SU-DHL-6 (cell line): Measurements from ENCODE around the gene CCDC142.

Experiments
- H2AFZ ChIP-seq: fragments of 200-600 bp; sonication (generic); 2 replicates; pipeline ENCODE4 v1.6.1; 2014; ENCODE audit warnings: low read depth, mild to moderate bottlenecking, moderate library complexity, mixed read lengths, antibody characterized with exemption, low read length; ENCODE audit not compliant: severe bottlenecking
- H3F3A ChIP-seq: fragments of 200-600 bp; shearing (Covaris generic); 2 replicates; pipeline ENCODE4 v1.6.0; 2016; ENCODE audit warnings: antibody characterized with exemption, mild to moderate bottlenecking; ENCODE audit not compliant: insufficient read depth
- H3K27ac ChIP-seq: fragments of 200-600 bp; sonication (generic); 2 replicates; pipeline ENCODE4 v1.5.1; 2016; ENCODE audit warnings: low read depth, mild to moderate bottlenecking, low read length, moderate library complexity, mixed read lengths
- H3K27me3 ChIP-seq: fragments of 200-600 bp; sonication (generic), shearing (Covaris generic); 2 replicates; pipeline ENCODE4 v1.6.0; 2014; ENCODE audit warnings: mild to moderate bottlenecking, low read length
- H3K36me3 ChIP-seq: fragments of 200-600 bp; sonication (generic); 2 replicates; pipeline ENCODE4 v1.6.1; 2014; ENCODE audit warnings: mild to moderate bottlenecking, low read length, mixed read lengths
- H3K4me2 ChIP-seq: fragments of 300-600, 200-600 bp; shearing (Covaris generic), sonication (generic); 2 replicates; pipeline ENCODE4 v1.6.0; 2014; ENCODE audit warnings: low read length, low read depth, mild to moderate bottlenecking; ENCODE audit not compliant: poor library complexity, severe bottlenecking
- H3K4me3 ChIP-seq: fragments of 200-600 bp; sonication (generic); 2 replicates; pipeline ENCODE4 v1.5.1; 2014; ENCODE audit warnings: antibody characterized with exemption, low read length, mild to moderate bottlenecking, mixed read lengths; ENCODE audit not compliant: insufficient read depth, poor library complexity, severe bottlenecking
- H3K79me2 ChIP-seq: fragments of 200-600 bp; sonication (generic); 2 replicates; pipeline ENCODE4 v1.6.1; 2014; ENCODE audit warnings: mild to moderate bottlenecking, low read length, moderate library complexity; ENCODE audit not compliant: insufficient read depth
- H3K9ac ChIP-seq: fragments of 200-600 bp; sonication (generic); 2 replicates; pipeline ENCODE4 v1.7.0; 2014; ENCODE audit warnings: mild to moderate bottlenecking, low read length
- H3K9me2 ChIP-seq: fragments of 200-600 bp; sonication (generic); replicated peaks from 2 replicates; pipeline ENCODE4 v1.6.1; 2014; ENCODE audit warnings: low read length; ENCODE audit not compliant: insufficient read depth
- H3K9me3 ChIP-seq: fragments of 200-600 bp; sonication (generic); 2 replicates; pipeline ENCODE4 v1.6.1; 2014; ENCODE audit warnings: low read length, mixed read lengths; ENCODE audit not compliant: insufficient read depth
- H4K20me1 ChIP-seq: fragments of 200-600 bp; sonication (generic); 2 replicates; pipeline ENCODE4 v1.6.1; 2014; ENCODE audit warnings: low read depth, mild to moderate bottlenecking, antibody characterized with exemption, low read length, moderate library complexity, mixed read lengths
- EZH2phosphoT487 ChIP-seq: fragments of 200-600 bp; sonication (generic), shearing (Covaris generic); conservative IDR thresholded peaks from 2 replicates; pipeline ENCODE4 v1.6.1; 2018; ENCODE audit warnings: mild to moderate bottlenecking, antibody characterized with exemption, low read length, moderate library complexity, mixed read lengths
- TF ChIP-seq, protein P1 (sequence below): fragments of 200-600 bp; sonication (generic); IDR thresholded peaks from one replicate; pipeline ENCODE4 v1.5.1; 2017; ENCODE audit warnings: antibody characterized with exemption, mild to moderate bottlenecking, low read length, moderate library complexity; ENCODE audit not compliant: insufficient read depth, poor library complexity, severe bottlenecking

The CCDC142 gene

DNA sequence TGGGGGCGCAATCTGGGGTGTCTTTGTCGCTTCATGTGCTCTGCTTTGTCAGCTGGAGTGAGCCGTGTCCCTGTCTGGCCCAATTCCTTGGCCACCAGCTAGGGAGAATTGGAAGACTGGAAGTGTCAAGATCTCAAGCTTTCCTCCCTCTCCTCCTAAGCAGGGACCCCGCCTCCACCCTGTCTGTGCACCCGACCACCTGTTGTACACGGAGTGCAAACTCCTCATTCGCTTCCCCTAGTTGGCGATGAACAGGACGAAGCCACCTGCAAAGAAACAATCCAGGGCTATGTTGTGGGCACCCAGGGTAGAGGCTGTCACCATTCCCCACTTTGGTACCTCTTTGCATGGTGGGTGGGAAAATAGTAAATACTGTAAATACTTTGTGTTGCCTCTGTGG lies 44.9 kb upstream of the CCDC142 start:
- H3K9me2 ChIP-seq, result no peaks in the 10 kb centered on the region
- no peak overlapping the region for H3K27ac ChIP-seq
- H3K36me3 ChIP-seq, result peaks cover 11% of the 10 kb centered on the region
- peaks cover 10% of the 10 kb centered on the region; the same call in 1 of the 2 replicates for H3F3A ChIP-seq
- H3K79me2 ChIP-seq, result peaks cover 23% of the 10 kb centered on the region
- H4K20me1 ChIP-seq, result no peaks in the 10 kb centered on the region
- H3K27me3 ChIP-seq, result no peaks in the 10 kb centered on the region
- peak overlapping the region; percentile 83 for H3K4me2 ChIP-seq
- peak overlapping the region; percentile 89; the same call in 1 of the 2 replicates for H3K9ac ChIP-seq
- H3K4me3 ChIP-seq, result no peak overlapping the region
- H3K9me3 ChIP-seq, result no peaks in the 10 kb centered on the region
- H2AFZ ChIP-seq, result no peak overlapping the region
- TF ChIP-seq EZH2phosphoT487, result no peak
- TF ChIP-seq, protein P1, sequence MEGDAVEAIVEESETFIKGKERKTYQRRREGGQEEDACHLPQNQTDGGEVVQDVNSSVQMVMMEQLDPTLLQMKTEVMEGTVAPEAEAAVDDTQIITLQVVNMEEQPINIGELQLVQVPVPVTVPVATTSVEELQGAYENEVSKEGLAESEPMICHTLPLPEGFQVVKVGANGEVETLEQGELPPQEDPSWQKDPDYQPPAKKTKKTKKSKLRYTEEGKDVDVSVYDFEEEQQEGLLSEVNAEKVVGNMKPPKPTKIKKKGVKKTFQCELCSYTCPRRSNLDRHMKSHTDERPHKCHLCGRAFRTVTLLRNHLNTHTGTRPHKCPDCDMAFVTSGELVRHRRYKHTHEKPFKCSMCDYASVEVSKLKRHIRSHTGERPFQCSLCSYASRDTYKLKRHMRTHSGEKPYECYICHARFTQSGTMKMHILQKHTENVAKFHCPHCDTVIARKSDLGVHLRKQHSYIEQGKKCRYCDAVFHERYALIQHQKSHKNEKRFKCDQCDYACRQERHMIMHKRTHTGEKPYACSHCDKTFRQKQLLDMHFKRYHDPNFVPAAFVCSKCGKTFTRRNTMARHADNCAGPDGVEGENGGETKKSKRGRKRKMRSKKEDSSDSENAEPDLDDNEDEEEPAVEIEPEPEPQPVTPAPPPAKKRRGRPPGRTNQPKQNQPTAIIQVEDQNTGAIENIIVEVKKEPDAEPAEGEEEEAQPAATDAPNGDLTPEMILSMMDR, result no peak

DNA sequence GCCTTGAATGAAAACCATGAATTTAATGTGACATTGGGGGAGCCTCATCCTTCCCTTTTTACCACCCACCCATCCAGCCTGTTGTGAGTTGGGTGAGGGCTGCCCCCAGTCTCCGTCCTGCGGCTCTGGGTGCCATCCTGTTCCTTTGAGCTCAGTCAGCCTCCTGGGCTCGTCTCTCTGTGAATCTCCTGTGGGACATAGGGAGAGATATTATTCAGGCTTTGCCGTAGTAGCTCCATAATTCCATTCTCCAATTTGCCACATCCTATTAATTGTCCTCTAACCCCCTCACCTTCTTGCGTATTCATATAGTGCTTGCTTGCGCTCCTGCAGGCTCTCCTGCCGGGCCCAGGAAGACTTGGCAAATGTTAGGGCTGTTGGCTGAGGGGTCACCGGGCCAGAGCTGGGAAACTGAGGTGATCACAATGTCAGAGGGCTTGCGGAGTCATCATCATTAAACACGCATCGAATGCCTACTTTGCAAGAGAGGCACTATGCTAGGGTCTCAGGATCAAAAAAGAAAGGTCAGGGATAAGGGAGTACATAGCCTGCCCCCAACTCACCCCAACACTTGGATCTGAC lies 43.9 kb upstream of the CCDC142 start:
- Histone ChIP-seq H3K9ac (no peak overlapping the region), H3K4me3 (no peak overlapping the region)

DNA sequence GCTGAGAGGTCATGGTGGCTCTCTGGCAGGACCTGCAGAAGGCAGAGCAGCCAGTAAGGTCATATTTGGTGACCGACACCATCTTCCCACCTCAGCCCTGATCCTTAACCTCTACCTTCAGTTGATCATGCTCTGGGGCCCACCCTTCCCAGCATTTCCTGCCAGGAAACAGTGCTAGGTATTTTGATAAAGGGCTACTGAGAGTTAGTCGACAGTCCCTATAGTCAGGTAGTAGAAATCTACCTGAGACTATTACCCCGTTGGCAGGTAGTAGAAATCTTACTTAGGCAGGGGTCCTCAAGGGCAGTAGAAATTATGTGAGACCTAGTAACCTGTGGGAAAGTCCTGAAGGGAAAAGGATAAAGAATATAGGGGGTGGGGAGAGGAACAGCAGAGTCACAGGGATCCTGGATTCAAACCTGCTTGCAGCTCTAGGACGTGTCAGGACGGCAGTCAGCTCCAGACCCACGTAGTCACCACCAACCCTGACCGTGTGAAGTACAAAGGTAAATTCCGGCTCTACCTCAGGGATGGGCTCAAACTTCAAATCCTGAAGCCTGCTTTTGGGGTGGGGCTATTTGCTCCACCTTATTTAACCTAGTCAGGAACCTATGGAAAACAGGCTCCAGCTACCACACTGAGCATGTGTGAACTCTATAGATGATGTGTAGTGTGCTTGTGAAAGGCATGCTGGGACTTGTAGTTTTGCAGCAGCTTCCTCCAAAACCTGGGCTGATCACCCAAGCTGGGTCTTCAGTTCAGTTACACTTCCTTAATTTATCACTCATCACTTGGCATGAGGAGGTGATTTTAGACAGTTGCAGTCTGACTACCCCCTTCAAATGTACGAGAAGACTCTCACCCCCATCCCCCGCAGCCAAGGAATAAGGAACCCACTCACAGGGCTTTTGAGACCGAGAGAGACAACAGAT lies 43.2 kb upstream of the CCDC142 start, which contains the start of gene DQX1:
Gene DQX1 (minus strand): TSS at position 515 of the 932 bp plus-strand sequence. CDS start 502 bp downstream, at position 13.
- H3K27me3 ChIP-seq, result no peaks in the 10 kb centered on the region
- no peak within 1 kb of the TSS for H2AFZ ChIP-seq
- H4K20me1 ChIP-seq, result no peaks in the 10 kb centered on the region
- TF ChIP-seq, protein P1, result no peak
- no peak for TF ChIP-seq EZH2phosphoT487
- H3K79me2 ChIP-seq, result peaks cover 23% of the 10 kb centered on the region
- no peak within 1 kb of the TSS for H3K4me2 ChIP-seq
- H3K4me3 ChIP-seq, result no peak within 1 kb of the TSS
- H3K9me3 ChIP-seq, result no peaks in the 10 kb centered on the region
- 0 out of 2 replicates have a peak, but pooled peaks cover 6% of the 10 kb centered on the region for H3F3A ChIP-seq
- H3K27ac ChIP-seq, result no peak within 1 kb of the TSS
- H3K9me2 ChIP-seq, result no peaks in the 10 kb centered on the region
- H3K36me3 ChIP-seq, result peaks cover 11% of the 10 kb centered on the region
- no peak within 1 kb of the TSS for H3K9ac ChIP-seq

More for the DNA sequence above, 43.9 kb upstream of the CCDC142 start:
- 0 out of 2 replicates have a peak, but pooled peaks cover 6% of the 10 kb centered on the region for H3F3A ChIP-seq
- no peaks in the 10 kb centered on the region for H4K20me1 ChIP-seq
- no peak overlapping the region for H3K27ac ChIP-seq
- H3K79me2 ChIP-seq, result peaks cover 23% of the 10 kb centered on the region
- peaks cover 11% of the 10 kb centered on the region for H3K36me3 ChIP-seq
- H3K27me3 ChIP-seq, result no peaks in the 10 kb centered on the region
- TF ChIP-seq, protein P1, result no peak
- no peak for TF ChIP-seq EZH2phosphoT487
- H3K4me2 ChIP-seq, result no peak overlapping the region
- H2AFZ ChIP-seq, result no peak overlapping the region
- H3K9me3 ChIP-seq, result no peaks in the 10 kb centered on the region
- H3K9me2 ChIP-seq, result no peaks in the 10 kb centered on the region
